ENCODE results near the gene CAD. TPM values are rescaled to one million over a fixed set of nuclear protein-coding genes. Genes with fewer than 3 reads are reported as not detected.

Gene CAD
- total RNA-seq, 1 experiment from 2014 or later = 114 TPM

GRCh38 chr2:27247893-27248292 is 30.7 kb downstream of the CAD start:
- TF ChIP-seq CEBPB (IDR thresholded peaks at IDR 0.05; ENCODE audit: low read depth) = no peak
- TF ChIP-seq POLR2AphosphoS5 (IDR thresholded peaks at IDR 0.05; ENCODE audit: low read depth, low read length) = no peak
- TF ChIP-seq SIN3A (IDR thresholded peaks at IDR 0.05; ENCODE audit: low read depth) = no peak
- no peak for TF ChIP-seq MAX (IDR thresholded peaks at IDR 0.05)
- no peak for TF ChIP-seq EZH2phosphoT487 (IDR thresholded peaks at IDR 0.05; ENCODE audit: borderline replicate concordance)
- TF ChIP-seq ZFX (IDR thresholded peaks at IDR 0.05) = no peak
- TF ChIP-seq POLR2A (IDR thresholded peaks at IDR 0.05; ENCODE audit: borderline replicate concordance, extremely low read depth, insufficient read depth, insufficient read length) = no peak
- no peak for TF ChIP-seq EGR1 (IDR thresholded peaks at IDR 0.05; ENCODE audit: low read depth)
- no peak for TF ChIP-seq REST (IDR thresholded peaks at IDR 0.05; ENCODE audit: low read depth)
- TF ChIP-seq TCF7L2 (IDR thresholded peaks at IDR 0.05; ENCODE audit: borderline replicate concordance, extremely low read depth, insufficient read depth, insufficient read length) = no peak
- no peak for TF ChIP-seq ATF3 (IDR thresholded peaks at IDR 0.05)
- no peak for TF ChIP-seq ZBTB33 (IDR thresholded peaks at IDR 0.05; ENCODE audit: extremely low read depth, insufficient replicate concordance, low read length)
- TF ChIP-seq SP1 (IDR thresholded peaks at IDR 0.05; ENCODE audit: low read depth) = no peak
- Histone ChIP-seq H3K36me3 (ENCODE audit: control insufficient read depth in 1 of 2, insufficient read depth in 2 of 2, low read length in 2 of 2) (peaks cover 4 to 14% of the 10 kb centered on the region in 2 experiments; a peak in 3 of 4 replicates), H3K79me2 (ENCODE audit: insufficient read depth, low read length) (no peaks in the 10 kb centered on the region), H3K9me2 (ENCODE audit: insufficient read depth) (no peaks in the 10 kb centered on the region), H3K27me3 (ENCODE audit: insufficient read depth, low read length) (no peaks in the 10 kb centered on the region), H3K27ac (ENCODE audit: low read depth, low read length) (no peak overlapping the region), H3K9me3 (ENCODE audit: control insufficient read depth in 1 of 2, insufficient read depth in 1 of 2, low read depth in 1 of 2, low read length in 2 of 2) (no peaks in the 10 kb centered on the region), H4K20me1 (ENCODE audit: insufficient read depth) (no peaks in the 10 kb centered on the region), H3K4me2 (ENCODE audit: low read length) (no peak overlapping the region), H3K4me1 (ENCODE audit: control insufficient read depth in 1 of 2, insufficient read depth in 2 of 2, low read length in 2 of 2) (peaks cover 0 to 10% of the 10 kb centered on the region in 2 experiments; a peak in 2 of 4 replicates), H3K9ac (ENCODE audit: low read length) (no peak overlapping the region), H2AFZ (ENCODE audit: low read depth, low read length, poor library complexity, severe bottlenecking) (no peak overlapping the region), H3K4me3 (replicated peaks in 1 of 2; ENCODE audit: low read depth in 1 of 2, low read length in 2 of 2) (no peak overlapping the region)
- ATAC-seq (no peak), DNase-seq (ENCODE audit: low read depth, low spot score) (no peak)
- CTCF ChIA-PET = interaction anchor here (1.7 to 2.1 kb wide), 2 partner anchors 32 to 55 kb away, joined by 8 to 9 read pairs; no protein-coding TSS in a partner anchor
- RAD21 ChIA-PET (ENCODE audit: low non-redundant PET in 1 of 2, low total read pairs in 2 of 2, uncharacterized antibody in 2 of 2, unreplicated experiment in 2 of 2) = no interaction called here
- intact Hi-C loops (cut with micrococcal nuclease) = no loop called here
- POLR2A ChIA-PET = interaction anchor here (1.1 kb wide), 1 partner anchor 32 kb away, joined by 3 read pairs; no protein-coding TSS in a partner anchor
- TSS peak; percentile 7 for BruUV-seq (replicated peaks)

All from HCT116 (cell line).